Mesothelial cell of epicardium (in vitro differentiated cells): ENCODE results near the gene CAPS. TPM values are rescaled to one million over a fixed set of nuclear protein-coding genes. Genes with fewer than 3 reads are reported as not detected.
"Not testable (repeated sequence)": the region's sequence is repeated elsewhere in the genome, so short reads cannot be mapped to it uniquely, and the experiment has no call there.

ENCODE experiments used
- DNase-seq, 2 experiments: peaks; one replicate each; pipeline ENCODE4 v3.0.0; 2021; ENCODE audit warnings: low spot score in 2 of 2; ENCODE audit not compliant: unreplicated experiment in 2 of 2
- H3K27ac Mint-ChIP-seq: 2 replicates; pipeline ENCODE4 v1.8.0; 2021; ENCODE audit warnings: mixed read lengths
- H3K27me3 Mint-ChIP-seq: 2 replicates; pipeline ENCODE4 v1.8.0; 2021; ENCODE audit warnings: low read depth, mixed read lengths
- H3K36me3 Mint-ChIP-seq: 2 replicates; pipeline ENCODE4 v1.8.0; 2021; ENCODE audit warnings: mixed read lengths
- H3K4me1 Mint-ChIP-seq: 2 replicates; pipeline ENCODE4 v1.8.0; 2021; ENCODE audit warnings: mixed read lengths
- H3K4me3 Mint-ChIP-seq: 2 replicates; pipeline ENCODE4 v1.8.0; 2021; ENCODE audit warnings: mild to moderate bottlenecking, moderate library complexity, mixed read lengths
- H3K9me3 Mint-ChIP-seq: 2 replicates; pipeline ENCODE4 v1.8.0; 2021; ENCODE audit warnings: mixed read lengths
- CTCF ChIP-seq: fragments of 200-600 bp; sonication (generic); IDR thresholded peaks from one replicate; pipeline ENCODE4 v1.5.0; 2021; ENCODE audit warnings: antibody characterized with exemption; ENCODE audit not compliant: unreplicated experiment
- total RNA-seq: library from RNA; stranded (reverse); gene quantifications from 3 replicates; pipeline ENCODE4 v1.2.1, GENCODE V29; 2021

CAPS gene
- total RNA-seq, 1 donor from 2014 or later: 16.2 TPM

GRCh38 chr19:5873617-5874199 lies 40.3 kb upstream of the CAPS start:
- H3K27ac Mint-ChIP-seq: no peak overlapping the region
- H3K4me3 Mint-ChIP-seq: no peak overlapping the region
- H3K27me3 Mint-ChIP-seq: no peaks in the 10 kb centered on the region
- H3K4me1 Mint-ChIP-seq: peaks cover 8% of the 10 kb centered on the region
- no peaks in the 10 kb centered on the region for H3K9me3 Mint-ChIP-seq
- H3K36me3 Mint-ChIP-seq: no peaks in the 10 kb centered on the region
- TF ChIP-seq CTCF: no peak
- DNase-seq: no peak

- not testable (repeated sequence) for H3K36me3 Mint-ChIP-seq, H3K27ac Mint-ChIP-seq
Observed at GRCh38 chr19:5874496-5874895, 39.6 kb upstream of the CAPS start.

GRCh38 chr19:5877427-5877826 lies 36.6 kb upstream of the CAPS start:
- no peak for DNase-seq
- Mint-ChIP-seq H3K27me3 (no peaks in the 10 kb centered on the region), H3K36me3 (no peaks in the 10 kb centered on the region), H3K27ac (no peak overlapping the region), H3K9me3 (no peaks in the 10 kb centered on the region), H3K4me3 (no peak overlapping the region), H3K4me1 (peaks cover 16% of the 10 kb centered on the region)
- TF ChIP-seq CTCF: no peak

More at GRCh38 chr19:5874496-5874895, 39.6 kb upstream of the CAPS start:
- not testable (repeated sequence) for H3K4me1 Mint-ChIP-seq, H3K27me3 Mint-ChIP-seq, H3K9me3 Mint-ChIP-seq, H3K4me3 Mint-ChIP-seq, DNase-seq

- TF ChIP-seq CTCF: no peak
- Mint-ChIP-seq H3K36me3 (no peaks in the 10 kb centered on the region), H3K4me3 (no peak overlapping the region), H3K27ac (no peak overlapping the region), H3K9me3 (no peaks in the 10 kb centered on the region), H3K4me1 (peaks cover 16% of the 10 kb centered on the region), H3K27me3 (no peaks in the 10 kb centered on the region)
- no peak for DNase-seq
Observed at GRCh38 chr19:5877882-5878281, 36.2 kb upstream of the CAPS start.

GRCh38 chr19:5880196-5880595 lies 33.9 kb upstream of the CAPS start:
- no peak for DNase-seq
- Mint-ChIP-seq H3K36me3 (no peaks in the 10 kb centered on the region), H3K4me3 (no peak overlapping the region), H3K4me1 (peaks cover 16% of the 10 kb centered on the region), H3K9me3 (no peaks in the 10 kb centered on the region), H3K27ac (peak overlapping the region; percentile 43), H3K27me3 (no peaks in the 10 kb centered on the region)
- no peak for TF ChIP-seq CTCF

- no peak overlapping the region for H3K4me3 Mint-ChIP-seq
- no peaks in the 10 kb centered on the region for H3K27me3 Mint-ChIP-seq
- H3K4me1 Mint-ChIP-seq: peaks cover 16% of the 10 kb centered on the region
- no peaks in the 10 kb centered on the region for H3K36me3 Mint-ChIP-seq
- H3K27ac Mint-ChIP-seq: no peak overlapping the region
- no peak for DNase-seq
- H3K9me3 Mint-ChIP-seq: no peaks in the 10 kb centered on the region
- no peak for TF ChIP-seq CTCF
Observed at GRCh38 chr19:5880604-5881078, 33.4 kb upstream of the CAPS start.
